GM21390 (cell line): ENCODE data around the gene KRTAP19-1.
"Not testable (repeated sequence)": the region's sequence is repeated elsewhere in the genome, so short reads cannot be mapped to it uniquely, and the experiment has no call there.

Experiments used
- ATAC-seq: cut with Tn5 transposase; IDR thresholded peaks from one replicate; pipeline ENCODE4 v1.9.1; 2021; ENCODE audit not compliant: unreplicated experiment

Gene KRTAP19-1

GRCh38 chr21:30480145-30480544 lies at the start of gene KRTAP19-1:
TSS of gene KRTAP19-1 (minus strand) at chr21:30480367. CDS start at chr21:30480317, 50 bp downstream.
- no peak for ATAC-seq

GRCh38 chr21:30518876-30519275 lies 38.7 kb upstream of the KRTAP19-1 start:
- no peak for ATAC-seq

GRCh38 chr21:30515681-30516080 lies 35.5 kb upstream of the KRTAP19-1 start:
- ATAC-seq: no peak

- ATAC-seq: not testable (repeated sequence)
Observed at GRCh38 chr21:30505621-30506205, 25.5 kb upstream of the KRTAP19-1 start.

- ATAC-seq: no peak
Observed at GRCh38 chr21:30502041-30502440, 21.9 kb upstream of the KRTAP19-1 start, which contains the start of gene KRTAP19-5. TSS of gene KRTAP19-5 (minus strand) at chr21:30502141. CDS start at chr21:30502090, 51 bp downstream.

GRCh38 chr21:30497065-30497464 lies 16.9 kb upstream of the KRTAP19-1 start, which contains the start of gene KRTAP19-4:
TSS of gene KRTAP19-4 (minus strand) at chr21:30497165. CDS start at chr21:30497110, 55 bp downstream.
- ATAC-seq: no peak

GRCh38 chr21:30491963-30492428 lies 11.8 kb upstream of the KRTAP19-1 start, which contains the start of gene KRTAP19-3:
TSS of gene KRTAP19-3 (minus strand) at chr21:30492013. CDS start at chr21:30491957, 56 bp downstream.
- ATAC-seq: no peak

- ATAC-seq: no peak
Observed at GRCh38 chr21:30487336-30487735, 7.2 kb upstream of the KRTAP19-1 start, which contains the start of gene KRTAP19-2. TSS of gene KRTAP19-2 (minus strand) at chr21:30487436. CDS start at chr21:30487348, 88 bp downstream.

GRCh38 chr21:30486180-30486579 lies 6.0 kb upstream of the KRTAP19-1 start:
- ATAC-seq: no peak

- ATAC-seq: no peak
Observed at GRCh38 chr21:30482130-30482529, 2.0 kb upstream of the KRTAP19-1 start.

GRCh38 chr21:30479259-30479658 lies 908 bp downstream of the KRTAP19-1 start:
- no peak for ATAC-seq

GRCh38 chr21:30478004-30478403 lies 2.2 kb downstream of the KRTAP19-1 start:
- ATAC-seq: no peak

- no peak for ATAC-seq
Observed at GRCh38 chr21:30468900-30469714, 11.1 kb downstream of the KRTAP19-1 start.

- ATAC-seq: no peak
Observed at GRCh38 chr21:30463713-30464112, 16.5 kb downstream of the KRTAP19-1 start.

GRCh38 chr21:30448514-30448913 lies 31.7 kb downstream of the KRTAP19-1 start:
- no peak for ATAC-seq

GRCh38 chr21:30447056-30447455 lies 33.1 kb downstream of the KRTAP19-1 start:
- ATAC-seq: no peak

- no peak for ATAC-seq
Observed at GRCh38 chr21:30444204-30444603, 36.0 kb downstream of the KRTAP19-1 start.

- ATAC-seq: no peak
Observed at GRCh38 chr21:30443226-30443625, 36.9 kb downstream of the KRTAP19-1 start.

- ATAC-seq: no peak
Observed at GRCh38 chr21:30439975-30440374, 40.2 kb downstream of the KRTAP19-1 start, which contains the start of gene KRTAP15-1. TSS of gene KRTAP15-1 (plus strand) at chr21:30440275. CDS start at chr21:30440328, 53 bp downstream.

GRCh38 chr21:30437010-30437565 lies 43.1 kb downstream of the KRTAP19-1 start:
- no peak for ATAC-seq

GRCh38 chr21:30434033-30434631 lies 46.0 kb downstream of the KRTAP19-1 start:
- no peak for ATAC-seq
